DND-41 (cell line): ENCODE data around the gene IQSEC1.

ENCODE experiments used
- ATAC-seq: fragments of 200-7000 bp; cut with Tn5 transposase; 3 replicates; pipeline ENCODE4 v1.9.1; 2021; ENCODE audit warnings: low read depth; ENCODE audit not compliant: insufficient read depth
- DNase-seq: peaks from one replicate; pipeline ENCODE4 v3.0.0-alpha.2; 2020
- H2AFZ ChIP-seq: 2 replicates; pipeline ENCODE4 v1.6.0; 2012; ENCODE audit warnings: low read depth, low read length
- H3K27ac ChIP-seq: 2 replicates; pipeline ENCODE4 v1.5.1; 2012; ENCODE audit warnings: low read length, inconsistent platforms
- H3K27me3 ChIP-seq: fragments of 200-600 bp; sonication (generic); 2 replicates; pipeline ENCODE4 v1.6.0; 2012; ENCODE audit warnings: low read length, mild to moderate bottlenecking, inconsistent platforms; ENCODE audit not compliant: insufficient read depth, poor library complexity
- H3K36me3 ChIP-seq: 2 replicates; pipeline ENCODE4 v1.5.1; 2012; ENCODE audit warnings: low read length, inconsistent platforms; ENCODE audit not compliant: insufficient read depth
- H3K4me1 ChIP-seq: 2 replicates; pipeline ENCODE4 v1.5.1; 2012; ENCODE audit warnings: mild to moderate bottlenecking, low read length; ENCODE audit not compliant: insufficient read depth
- H3K4me2 ChIP-seq: 2 replicates; pipeline ENCODE4 v1.6.0; 2012; ENCODE audit warnings: mild to moderate bottlenecking, moderate library complexity, low read length, inconsistent platforms; ENCODE audit not compliant: insufficient read depth
- H3K4me3 ChIP-seq, 2 experiments: fragments of 200-600 bp in 1 of 2; shearing (Covaris generic) in 1 of 2; 2 replicates each; pipeline ENCODE4 v1.5.1; 2012 to 2016; ENCODE audit warnings: inconsistent platforms in 2 of 2, low read length in 2 of 2, mild to moderate bottlenecking in 2 of 2, low read depth in 1 of 2, moderate library complexity in 1 of 2
- H3K79me2 ChIP-seq: 2 replicates; pipeline ENCODE4 v1.6.0; 2012; ENCODE audit warnings: low read length, inconsistent platforms; ENCODE audit not compliant: insufficient read depth
- H3K9ac ChIP-seq: 2 replicates; pipeline ENCODE4 v1.6.0; 2012; ENCODE audit warnings: low read depth, mild to moderate bottlenecking, inconsistent platforms, low read length, moderate library complexity
- H3K9me3 ChIP-seq: 2 replicates; pipeline ENCODE4 v1.5.1; 2012; ENCODE audit warnings: low read length, moderate library complexity, mild to moderate bottlenecking, inconsistent platforms; ENCODE audit not compliant: insufficient read depth, severe bottlenecking
- H4K20me1 ChIP-seq: 2 replicates; pipeline ENCODE4 v1.6.0; 2012; ENCODE audit warnings: low read length; ENCODE audit not compliant: insufficient read depth
- EZH2 ChIP-seq: IDR thresholded peaks from 3 replicates; pipeline ENCODE4 v1.6.1; 2012; ENCODE audit warnings: borderline replicate concordance, low read depth, mild to moderate bottlenecking, moderate library complexity, low read length, inconsistent platforms; ENCODE audit not compliant: severe bottlenecking
- TF ChIP-seq, protein P1 (sequence below): IDR thresholded peaks from 2 replicates; pipeline ENCODE4 v1.5.1; 2012; ENCODE audit warnings: borderline replicate concordance, low read length, moderate library complexity, mild to moderate bottlenecking; ENCODE audit not compliant: poor library complexity, severe bottlenecking; ENCODE audit errors: extremely low read depth

IQSEC1 gene

DNA sequence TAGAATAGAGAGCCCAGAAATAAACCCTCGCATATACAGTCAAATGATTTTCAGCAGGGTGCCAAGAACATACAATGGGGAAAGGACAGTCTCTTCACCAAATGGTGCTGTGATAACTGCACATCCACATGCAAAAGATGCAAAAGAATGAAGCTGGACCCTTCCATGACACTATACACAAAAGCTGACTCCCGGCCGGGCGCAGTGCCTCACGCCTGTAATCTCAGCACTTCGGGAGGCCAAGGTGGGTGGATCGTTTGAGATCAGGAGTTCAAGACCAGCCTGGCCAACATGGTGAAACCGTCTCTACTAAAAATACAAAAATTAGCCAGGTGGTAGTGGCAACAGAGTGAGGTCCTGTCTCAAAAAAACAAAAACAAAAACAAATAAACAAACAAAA lies 43.2 kb upstream of the IQSEC1 start:
- no peaks in the 10 kb centered on the region for H3K4me1 ChIP-seq
- TF ChIP-seq, protein P1, sequence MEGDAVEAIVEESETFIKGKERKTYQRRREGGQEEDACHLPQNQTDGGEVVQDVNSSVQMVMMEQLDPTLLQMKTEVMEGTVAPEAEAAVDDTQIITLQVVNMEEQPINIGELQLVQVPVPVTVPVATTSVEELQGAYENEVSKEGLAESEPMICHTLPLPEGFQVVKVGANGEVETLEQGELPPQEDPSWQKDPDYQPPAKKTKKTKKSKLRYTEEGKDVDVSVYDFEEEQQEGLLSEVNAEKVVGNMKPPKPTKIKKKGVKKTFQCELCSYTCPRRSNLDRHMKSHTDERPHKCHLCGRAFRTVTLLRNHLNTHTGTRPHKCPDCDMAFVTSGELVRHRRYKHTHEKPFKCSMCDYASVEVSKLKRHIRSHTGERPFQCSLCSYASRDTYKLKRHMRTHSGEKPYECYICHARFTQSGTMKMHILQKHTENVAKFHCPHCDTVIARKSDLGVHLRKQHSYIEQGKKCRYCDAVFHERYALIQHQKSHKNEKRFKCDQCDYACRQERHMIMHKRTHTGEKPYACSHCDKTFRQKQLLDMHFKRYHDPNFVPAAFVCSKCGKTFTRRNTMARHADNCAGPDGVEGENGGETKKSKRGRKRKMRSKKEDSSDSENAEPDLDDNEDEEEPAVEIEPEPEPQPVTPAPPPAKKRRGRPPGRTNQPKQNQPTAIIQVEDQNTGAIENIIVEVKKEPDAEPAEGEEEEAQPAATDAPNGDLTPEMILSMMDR = no peak
- TF ChIP-seq EZH2 = no peak

DNA sequence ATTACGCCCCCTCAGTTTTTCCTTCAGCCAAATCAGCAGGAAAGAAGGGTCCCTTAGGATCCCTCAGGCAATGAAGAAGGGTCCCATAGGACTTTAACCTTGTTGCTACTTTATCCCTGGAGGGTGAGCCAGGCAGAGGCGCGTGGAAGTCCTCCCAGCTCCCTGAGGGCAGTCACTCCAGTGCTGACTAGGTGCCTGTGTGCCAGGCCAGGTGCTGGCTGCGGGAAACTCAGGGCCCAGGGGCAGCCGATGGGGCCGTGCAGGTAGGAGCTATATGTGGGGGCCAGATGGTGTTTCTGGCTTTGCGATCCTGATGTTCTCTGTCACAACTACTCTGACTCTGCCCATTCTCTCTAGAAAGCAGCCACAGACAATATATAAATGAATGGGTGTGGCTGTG lies 42.8 kb upstream of the IQSEC1 start:
- Histone ChIP-seq H3K9me3 (no peaks in the 10 kb centered on the region), H3K27ac (no peak overlapping the region), H3K36me3 (no peaks in the 10 kb centered on the region), H2AFZ (no peak overlapping the region), H3K27me3 (peaks cover 2% of the 10 kb centered on the region), H3K79me2 (no peaks in the 10 kb centered on the region), H3K9ac (no peak overlapping the region), H4K20me1 (peaks cover 6% of the 10 kb centered on the region), H3K4me2 (no peak overlapping the region), H3K4me3 (no peak overlapping the region), H3K4me1 (no peaks in the 10 kb centered on the region)
- no peak for TF ChIP-seq EZH2
- TF ChIP-seq, protein P1 = no peak
- ATAC-seq (no peak), DNase-seq (no peak)

More for the DNA sequence above, 43.2 kb upstream of the IQSEC1 start:
- no peaks in the 10 kb centered on the region for H3K79me2 ChIP-seq
- ATAC-seq (no peak), DNase-seq (no peak)
- H4K20me1 ChIP-seq = peaks cover 10% of the 10 kb centered on the region
- peaks cover 2% of the 10 kb centered on the region for H3K27me3 ChIP-seq
- no peaks in the 10 kb centered on the region for H3K9me3 ChIP-seq
- no peak overlapping the region for H2AFZ ChIP-seq
- no peaks in the 10 kb centered on the region for H3K36me3 ChIP-seq
- no peak overlapping the region for H3K27ac ChIP-seq
- no peak overlapping the region for H3K4me2 ChIP-seq
- no peak overlapping the region for H3K4me3 ChIP-seq
- no peak overlapping the region for H3K9ac ChIP-seq

DNA sequence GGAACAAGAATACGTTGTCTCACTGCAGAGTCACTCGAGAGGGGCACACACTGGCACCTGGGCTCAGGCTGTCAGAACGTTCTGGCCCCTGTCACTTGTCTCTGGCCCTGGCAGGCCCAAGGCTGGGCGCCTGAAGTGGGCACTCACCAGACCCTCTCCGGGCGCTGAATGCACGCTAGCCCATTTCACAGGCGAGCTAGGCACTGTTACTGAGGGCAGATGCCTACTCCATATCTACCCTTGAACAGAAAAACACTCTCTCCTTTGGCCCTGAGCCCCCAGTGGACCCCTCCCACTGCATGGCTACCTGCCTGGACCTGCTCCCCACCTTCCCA lies 42.3 kb upstream of the IQSEC1 start:
- H3K4me2 ChIP-seq = no peak overlapping the region
- no peak overlapping the region for H2AFZ ChIP-seq
- H3K79me2 ChIP-seq = no peaks in the 10 kb centered on the region
- no peak overlapping the region for H3K4me3 ChIP-seq
- DNase-seq = no peak
- H3K9ac ChIP-seq = no peak overlapping the region
- H3K27me3 ChIP-seq = peaks cover 2% of the 10 kb centered on the region
- no peaks in the 10 kb centered on the region for H3K4me1 ChIP-seq
- ATAC-seq = no peak
- H3K36me3 ChIP-seq = no peaks in the 10 kb centered on the region
- H4K20me1 ChIP-seq = peaks cover 4% of the 10 kb centered on the region; the same call in 1 of the 2 replicates
- no peaks in the 10 kb centered on the region for H3K9me3 ChIP-seq
- no peak for TF ChIP-seq EZH2
- TF ChIP-seq, protein P1 = no peak
- H3K27ac ChIP-seq = no peak overlapping the region
